H1 (cell line): ENCODE measurements around the gene ARMC3. TPM values are rescaled to one million over a fixed set of nuclear protein-coding genes. Genes with fewer than 3 reads are reported as not detected.

Experiments
- SP1 ChIP-seq: IDR thresholded peaks from 2 replicates; pipeline ENCODE4 v1.6.1; 2011; ENCODE audit warnings: low read depth, low read length
- polyA plus RNA-seq, 7 experiments: library from polyadenylated mRNA; depleted of rRNA in 3 of 7; stranded (reverse) in 5 of 7; unstranded in 2 of 7; fragments of >200 nt in 5 of 7; fragments of 200-250 nt in 2 of 7; gene quantifications; 1 replicate in 5 of 7; 2 replicates in 1 of 7; 4 replicates in 1 of 7; pipeline versions ENCODE4 v1.2.1 to v1.2.3, GENCODE V29; 2011 to 2013; ENCODE audit warnings: missing spikeins in 2 of 7, mixed read lengths in 2 of 7
- total RNA-seq: library from RNA; stranded (reverse); fragmentation: NEBNext Ultra II Directional; extraction: Animal tissue kit (Norgen Biotek cat#: 25700); gene quantifications from 2 replicates; pipeline ENCODE4 v1.2.1, GENCODE V29; 2021
- TF ChIP-seq, protein P1 (sequence below): fragments of 300-600 bp; sonication (generic); IDR thresholded peaks from 2 replicates; pipeline ENCODE4 v1.7.1; 2012; ENCODE audit warnings: low read length, moderate library complexity, mild to moderate bottlenecking, inconsistent platforms; ENCODE audit not compliant: insufficient replicate concordance

The ARMC3 gene
- total and polyA plus RNA-seq, 2 of the 8 experiments (the other 6 are each of a cell fraction or from before 2014, with no cell fraction given) = 0.15 TPM

DNA sequence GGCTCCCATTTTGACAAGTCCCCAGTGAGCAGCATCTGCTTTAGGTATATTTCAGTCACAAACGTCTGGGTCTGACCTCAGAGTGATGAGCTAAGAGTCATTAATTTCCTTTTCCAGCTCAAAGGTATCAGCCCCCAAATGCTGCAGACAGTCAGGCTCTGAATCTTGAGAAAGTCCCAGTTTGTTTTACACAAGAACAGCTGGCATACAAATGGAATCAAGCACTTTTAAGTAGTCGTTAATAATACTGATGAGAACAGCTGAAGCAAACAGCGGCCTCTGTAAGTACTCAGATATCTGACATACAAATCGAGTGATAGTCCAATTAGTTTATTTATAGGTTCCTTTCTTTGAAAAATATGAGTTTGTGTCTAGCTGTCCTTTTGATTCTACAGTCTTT lies 118.2 kb downstream of the ARMC3 start (continued):
- TF ChIP-seq, protein P1, sequence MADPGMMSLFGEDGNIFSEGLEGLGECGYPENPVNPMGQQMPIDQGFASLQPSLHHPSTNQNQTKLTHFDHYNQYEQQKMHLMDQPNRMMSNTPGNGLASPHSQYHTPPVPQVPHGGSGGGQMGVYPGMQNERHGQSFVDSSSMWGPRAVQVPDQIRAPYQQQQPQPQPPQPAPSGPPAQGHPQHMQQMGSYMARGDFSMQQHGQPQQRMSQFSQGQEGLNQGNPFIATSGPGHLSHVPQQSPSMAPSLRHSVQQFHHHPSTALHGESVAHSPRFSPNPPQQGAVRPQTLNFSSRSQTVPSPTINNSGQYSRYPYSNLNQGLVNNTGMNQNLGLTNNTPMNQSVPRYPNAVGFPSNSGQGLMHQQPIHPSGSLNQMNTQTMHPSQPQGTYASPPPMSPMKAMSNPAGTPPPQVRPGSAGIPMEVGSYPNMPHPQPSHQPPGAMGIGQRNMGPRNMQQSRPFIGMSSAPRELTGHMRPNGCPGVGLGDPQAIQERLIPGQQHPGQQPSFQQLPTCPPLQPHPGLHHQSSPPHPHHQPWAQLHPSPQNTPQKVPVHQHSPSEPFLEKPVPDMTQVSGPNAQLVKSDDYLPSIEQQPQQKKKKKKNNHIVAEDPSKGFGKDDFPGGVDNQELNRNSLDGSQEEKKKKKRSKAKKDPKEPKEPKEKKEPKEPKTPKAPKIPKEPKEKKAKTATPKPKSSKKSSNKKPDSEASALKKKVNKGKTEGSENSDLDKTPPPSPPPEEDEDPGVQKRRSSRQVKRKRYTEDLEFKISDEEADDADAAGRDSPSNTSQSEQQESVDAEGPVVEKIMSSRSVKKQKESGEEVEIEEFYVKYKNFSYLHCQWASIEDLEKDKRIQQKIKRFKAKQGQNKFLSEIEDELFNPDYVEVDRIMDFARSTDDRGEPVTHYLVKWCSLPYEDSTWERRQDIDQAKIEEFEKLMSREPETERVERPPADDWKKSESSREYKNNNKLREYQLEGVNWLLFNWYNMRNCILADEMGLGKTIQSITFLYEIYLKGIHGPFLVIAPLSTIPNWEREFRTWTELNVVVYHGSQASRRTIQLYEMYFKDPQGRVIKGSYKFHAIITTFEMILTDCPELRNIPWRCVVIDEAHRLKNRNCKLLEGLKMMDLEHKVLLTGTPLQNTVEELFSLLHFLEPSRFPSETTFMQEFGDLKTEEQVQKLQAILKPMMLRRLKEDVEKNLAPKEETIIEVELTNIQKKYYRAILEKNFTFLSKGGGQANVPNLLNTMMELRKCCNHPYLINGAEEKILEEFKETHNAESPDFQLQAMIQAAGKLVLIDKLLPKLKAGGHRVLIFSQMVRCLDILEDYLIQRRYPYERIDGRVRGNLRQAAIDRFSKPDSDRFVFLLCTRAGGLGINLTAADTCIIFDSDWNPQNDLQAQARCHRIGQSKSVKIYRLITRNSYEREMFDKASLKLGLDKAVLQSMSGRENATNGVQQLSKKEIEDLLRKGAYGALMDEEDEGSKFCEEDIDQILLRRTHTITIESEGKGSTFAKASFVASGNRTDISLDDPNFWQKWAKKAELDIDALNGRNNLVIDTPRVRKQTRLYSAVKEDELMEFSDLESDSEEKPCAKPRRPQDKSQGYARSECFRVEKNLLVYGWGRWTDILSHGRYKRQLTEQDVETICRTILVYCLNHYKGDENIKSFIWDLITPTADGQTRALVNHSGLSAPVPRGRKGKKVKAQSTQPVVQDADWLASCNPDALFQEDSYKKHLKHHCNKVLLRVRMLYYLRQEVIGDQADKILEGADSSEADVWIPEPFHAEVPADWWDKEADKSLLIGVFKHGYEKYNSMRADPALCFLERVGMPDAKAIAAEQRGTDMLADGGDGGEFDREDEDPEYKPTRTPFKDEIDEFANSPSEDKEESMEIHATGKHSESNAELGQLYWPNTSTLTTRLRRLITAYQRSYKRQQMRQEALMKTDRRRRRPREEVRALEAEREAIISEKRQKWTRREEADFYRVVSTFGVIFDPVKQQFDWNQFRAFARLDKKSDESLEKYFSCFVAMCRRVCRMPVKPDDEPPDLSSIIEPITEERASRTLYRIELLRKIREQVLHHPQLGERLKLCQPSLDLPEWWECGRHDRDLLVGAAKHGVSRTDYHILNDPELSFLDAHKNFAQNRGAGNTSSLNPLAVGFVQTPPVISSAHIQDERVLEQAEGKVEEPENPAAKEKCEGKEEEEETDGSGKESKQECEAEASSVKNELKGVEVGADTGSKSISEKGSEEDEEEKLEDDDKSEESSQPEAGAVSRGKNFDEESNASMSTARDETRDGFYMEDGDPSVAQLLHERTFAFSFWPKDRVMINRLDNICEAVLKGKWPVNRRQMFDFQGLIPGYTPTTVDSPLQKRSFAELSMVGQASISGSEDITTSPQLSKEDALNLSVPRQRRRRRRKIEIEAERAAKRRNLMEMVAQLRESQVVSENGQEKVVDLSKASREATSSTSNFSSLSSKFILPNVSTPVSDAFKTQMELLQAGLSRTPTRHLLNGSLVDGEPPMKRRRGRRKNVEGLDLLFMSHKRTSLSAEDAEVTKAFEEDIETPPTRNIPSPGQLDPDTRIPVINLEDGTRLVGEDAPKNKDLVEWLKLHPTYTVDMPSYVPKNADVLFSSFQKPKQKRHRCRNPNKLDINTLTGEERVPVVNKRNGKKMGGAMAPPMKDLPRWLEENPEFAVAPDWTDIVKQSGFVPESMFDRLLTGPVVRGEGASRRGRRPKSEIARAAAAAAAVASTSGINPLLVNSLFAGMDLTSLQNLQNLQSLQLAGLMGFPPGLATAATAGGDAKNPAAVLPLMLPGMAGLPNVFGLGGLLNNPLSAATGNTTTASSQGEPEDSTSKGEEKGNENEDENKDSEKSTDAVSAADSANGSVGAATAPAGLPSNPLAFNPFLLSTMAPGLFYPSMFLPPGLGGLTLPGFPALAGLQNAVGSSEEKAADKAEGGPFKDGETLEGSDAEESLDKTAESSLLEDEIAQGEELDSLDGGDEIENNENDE = no peak
- no peak for TF ChIP-seq SP1
